Activated T-helper 2 cell treated with anti-CD3 and anti-CD28 coated beads, Interferon-gamma antibody, Interleukin-2, Interleukin-4, amounts not matched to agents 10 μg/mL and 5 μg/mL and 100 μg/mL, durations not matched to agents 14 hours and 24 hours and 36 hours (primary cell): ENCODE measurements around the gene ZGPAT. TPM values are rescaled to one million over a fixed set of nuclear protein-coding genes. Genes with fewer than 3 reads are reported as not detected.
"Not testable (repeated sequence)": the region's sequence is repeated elsewhere in the genome, so short reads cannot be mapped to it uniquely, and the experiment has no call there.

Source experiments
- DNase-seq: peaks from one replicate; pipeline ENCODE4 v3.0.0; 2021; ENCODE audit warnings: low spot score
- H3K27ac Mint-ChIP-seq: one replicate; pipeline ENCODE4 v1.8.0; 2021; ENCODE audit warnings: mixed read lengths
- H3K27me3 Mint-ChIP-seq: one replicate; pipeline ENCODE4 v1.8.0; 2021; ENCODE audit warnings: low read depth, mixed read lengths
- H3K36me3 Mint-ChIP-seq: one replicate; pipeline ENCODE4 v1.8.0; 2021; ENCODE audit warnings: low read depth, mixed read lengths
- H3K4me1 Mint-ChIP-seq: one replicate; pipeline ENCODE4 v1.8.0; 2021; ENCODE audit warnings: low read depth, mixed read lengths
- H3K4me3 Mint-ChIP-seq: one replicate; pipeline ENCODE4 v1.8.0; 2021; ENCODE audit warnings: low read depth, mild to moderate bottlenecking, moderate library complexity, mixed read lengths
- H3K9me3 Mint-ChIP-seq: one replicate; pipeline ENCODE4 v1.8.0; 2021; ENCODE audit warnings: mixed read lengths
- intact Hi-C: fragments of 100-400 bp; cut with micrococcal nuclease; formaldehyde crosslinking; loops from one replicate; pipeline ENCODE4 v1.15.1; 2023
- total RNA-seq: library from RNA; stranded (reverse); gene quantifications from 2 replicates; pipeline ENCODE4 v1.2.3, GENCODE V29; 2022

Gene ZGPAT
- total RNA-seq, 1 donor from 2014 or later: 29.0 TPM

DNA sequence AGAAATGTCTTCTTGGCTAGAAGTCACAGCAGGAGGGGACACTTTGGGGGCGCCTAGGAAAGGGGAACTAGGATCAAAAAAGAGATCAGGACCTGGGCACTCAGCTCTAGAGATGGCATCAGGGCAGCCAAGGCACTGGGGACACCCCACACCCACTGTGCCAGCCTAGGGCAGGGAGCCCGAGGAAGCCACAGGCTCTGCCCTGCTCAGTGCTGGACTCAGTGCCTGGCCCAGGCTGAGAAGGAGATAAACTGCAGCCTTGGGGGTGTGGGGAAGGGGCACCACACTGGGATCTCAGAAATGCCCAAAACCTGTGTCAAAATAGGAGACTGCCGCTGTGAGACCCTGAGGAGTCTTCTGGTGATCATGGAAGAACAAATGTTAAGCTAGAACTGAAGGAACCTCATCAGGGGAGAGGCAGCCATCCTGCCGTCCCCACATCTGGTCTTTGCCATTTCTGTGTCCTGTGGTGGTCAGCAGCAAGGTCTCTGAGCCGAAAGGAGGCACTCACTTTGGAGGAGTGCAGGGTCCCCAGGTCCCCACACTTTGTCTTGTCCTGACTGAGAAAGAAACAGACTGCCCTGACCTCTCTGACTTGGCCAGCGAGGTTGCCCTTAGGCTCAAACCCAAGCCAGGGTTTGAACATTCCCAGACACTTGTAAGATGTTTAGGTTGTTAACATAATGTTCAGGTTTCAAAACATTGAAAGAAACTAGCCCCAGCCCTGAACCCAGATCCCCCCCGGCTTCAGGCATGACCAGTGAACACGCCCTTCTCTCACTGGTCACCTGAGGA is 2.4 kb upstream of the ZGPAT start:
- Mint-ChIP-seq H3K4me3 (peak overlapping the region; percentile 21), H3K27ac (no peak overlapping the region), H3K9me3 (no peaks in the 10 kb centered on the region), H3K27me3 (no peaks in the 10 kb centered on the region), H3K36me3 (peaks cover 45% of the 10 kb centered on the region), H3K4me1 (peaks cover 23% of the 10 kb centered on the region)
- intact Hi-C loops: loop anchor here (1.0 to 10.0 kb wide), 3 partner anchors 37 to 269 kb away; partner anchors contain the start of gene SAMD10
- DNase-seq: no peak

DNA sequence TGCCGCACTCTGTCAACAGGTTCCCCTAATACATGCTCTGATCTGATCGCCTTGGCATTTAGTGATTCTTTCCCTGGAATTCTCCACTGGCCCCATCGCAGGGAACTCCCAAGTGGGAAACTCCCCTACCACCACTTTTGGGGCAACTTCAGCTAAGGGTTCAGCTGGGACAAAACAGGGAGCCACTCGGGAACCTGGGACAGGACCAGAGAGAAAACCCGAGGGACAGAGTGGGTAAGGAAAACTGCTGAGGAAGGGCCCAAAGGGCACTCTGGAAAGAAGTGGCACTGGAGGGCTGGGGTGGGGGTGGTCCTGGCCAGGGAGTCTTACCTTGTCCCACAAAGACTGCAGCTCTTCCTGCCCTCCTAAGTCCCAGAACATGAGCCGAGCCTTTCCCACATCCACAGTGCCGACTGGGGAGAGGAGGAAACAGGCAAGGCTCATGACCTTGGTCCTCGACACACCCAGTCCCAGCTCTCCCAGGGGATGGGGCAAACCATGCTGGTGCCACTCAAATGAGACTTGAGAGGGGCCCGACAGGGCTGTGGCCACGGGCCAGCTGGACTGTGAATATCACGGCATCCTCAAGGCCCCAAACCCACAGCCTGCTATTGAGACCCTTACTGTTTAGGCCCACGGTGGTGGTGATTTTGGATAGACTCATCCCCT is 1.7 kb upstream of the ZGPAT start:
- Mint-ChIP-seq H3K4me3 (peak overlapping the region; percentile 87), H3K4me1 (peaks cover 31% of the 10 kb centered on the region), H3K27ac (no peak overlapping the region), H3K9me3 (no peaks in the 10 kb centered on the region), H3K27me3 (no peaks in the 10 kb centered on the region), H3K36me3 (peaks cover 52% of the 10 kb centered on the region)
- intact Hi-C loops: loop anchor here (1.0 to 10.0 kb wide), 3 partner anchors 36 to 269 kb away; partner anchors contain the start of gene SAMD10
- no peak for DNase-seq

DNA sequence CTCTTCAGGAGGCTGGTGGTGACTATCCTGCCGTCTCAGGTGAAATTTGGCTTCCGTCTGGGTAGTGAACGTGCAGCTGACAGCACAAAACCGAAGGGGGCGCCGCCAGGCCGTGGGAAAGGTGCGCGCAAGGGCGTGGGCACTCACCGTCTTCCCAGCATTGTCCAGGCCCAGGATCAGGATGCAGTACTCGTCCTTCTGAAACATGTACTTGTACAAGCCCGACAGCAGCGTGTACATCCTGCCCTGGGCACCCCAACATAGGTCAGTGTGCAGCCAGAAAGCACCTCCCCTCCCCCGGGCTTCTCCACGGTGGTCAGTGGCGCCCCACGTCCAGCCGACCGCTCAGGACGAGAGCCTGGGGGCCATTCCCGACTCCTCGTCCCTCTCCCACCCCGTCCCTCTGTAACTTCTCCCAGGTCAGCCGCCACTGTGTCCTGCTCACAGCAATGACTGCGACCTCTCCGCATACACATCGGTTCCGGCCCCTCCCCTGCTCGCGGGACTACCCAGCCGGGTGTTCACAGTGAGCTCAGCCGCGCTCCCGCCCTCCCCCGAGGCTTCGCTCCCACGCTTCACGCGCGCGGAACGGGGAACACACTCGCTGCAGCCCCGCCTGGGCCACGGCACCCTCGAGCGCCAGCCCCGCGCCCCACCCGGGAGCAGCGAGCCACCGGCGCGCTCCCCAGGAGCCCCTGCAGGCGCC is 834 bp upstream of the ZGPAT start:
- intact Hi-C loops: loop anchor here (1.0 to 10.0 kb wide), 5 partner anchors 35 to 268 kb away; partner anchors contain the start of genes RTEL1 and SAMD10
- Mint-ChIP-seq H3K9me3 (peaks cover under 1% of the 10 kb centered on the region), H3K27me3 (no peaks in the 10 kb centered on the region), H3K27ac (peak overlapping the region; percentile 60), H3K36me3 (peaks cover 61% of the 10 kb centered on the region), H3K4me3 (peak overlapping the region; percentile 87), H3K4me1 (peaks cover 33% of the 10 kb centered on the region)
- peak; percentile 58 for DNase-seq

DNA sequence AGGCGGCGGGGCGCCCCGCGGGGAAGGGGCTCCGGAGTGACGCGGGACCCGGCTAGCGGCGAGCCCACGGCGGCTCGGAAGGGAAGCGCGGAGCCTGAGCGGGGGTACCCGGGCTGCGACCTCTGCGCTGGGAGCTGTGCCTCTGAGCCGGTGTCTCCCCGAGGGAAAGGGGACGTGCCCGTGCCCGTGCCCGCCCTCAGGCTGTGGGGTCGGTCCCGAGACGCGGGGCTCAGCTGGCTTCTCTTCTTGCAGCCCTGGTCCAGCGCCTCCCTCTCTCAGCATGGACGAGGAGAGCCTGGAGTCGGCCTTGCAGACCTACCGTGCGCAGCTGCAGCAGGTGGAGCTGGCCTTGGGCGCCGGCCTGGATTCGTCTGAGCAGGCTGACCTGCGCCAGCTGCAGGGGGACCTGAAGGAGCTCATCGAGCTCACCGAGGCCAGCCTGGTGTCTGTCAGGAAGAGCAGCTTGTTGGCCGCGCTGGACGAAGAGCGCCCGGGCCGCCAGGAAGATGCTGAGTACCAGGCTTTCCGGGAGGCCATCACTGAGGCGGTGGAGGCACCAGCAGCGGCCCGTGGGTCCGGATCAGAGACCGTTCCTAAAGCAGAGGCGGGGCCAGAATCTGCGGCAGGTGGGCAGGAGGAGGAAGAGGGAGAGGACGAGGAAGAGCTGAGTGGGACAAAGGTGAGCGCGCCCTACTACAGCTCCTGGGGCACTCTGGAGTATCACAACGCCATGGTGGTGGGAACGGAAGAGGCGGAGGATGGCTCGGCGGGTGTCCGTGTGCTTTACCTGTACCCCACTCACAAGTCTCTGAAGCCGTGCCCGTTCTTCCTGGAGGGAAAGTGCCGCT is 686 bp downstream of the ZGPAT start:
- Mint-ChIP-seq H3K4me1 (peaks cover 36% of the 10 kb centered on the region), H3K4me3 (peak overlapping the region; percentile 81), H3K36me3 (peaks cover 72% of the 10 kb centered on the region), H3K27ac (peak overlapping the region; percentile 45), H3K9me3 (peaks cover 7% of the 10 kb centered on the region), H3K27me3 (no peaks in the 10 kb centered on the region)
- intact Hi-C loops: loop anchor here (5.0 to 10.0 kb wide), 2 partner anchors 34 to 266 kb away; partner anchors contain the start of gene SAMD10
- no peak for DNase-seq

DNA sequence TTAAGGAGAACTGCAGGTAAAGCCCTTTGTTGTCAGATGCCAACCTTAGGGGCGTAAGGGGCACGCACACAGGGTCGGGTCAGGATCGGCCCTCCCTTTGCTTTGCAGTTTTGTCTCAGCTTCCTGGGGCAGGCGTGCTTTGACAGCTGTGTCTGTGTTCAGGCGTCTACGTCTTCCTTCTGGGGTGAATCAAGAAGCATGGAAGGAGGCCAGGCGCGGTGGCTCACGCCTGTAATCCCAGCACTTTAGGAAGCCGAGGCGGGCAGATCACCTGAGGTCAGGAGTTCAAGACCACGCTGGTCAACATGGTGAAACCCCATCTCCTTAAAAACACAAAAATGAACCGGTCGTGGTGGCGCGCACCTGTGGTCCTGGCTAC is 1.3 kb downstream of the ZGPAT start:
- DNase-seq: no peak
- peaks cover 7% of the 10 kb centered on the region for H3K9me3 Mint-ChIP-seq
- H3K36me3 Mint-ChIP-seq: peaks cover 73% of the 10 kb centered on the region
- H3K4me1 Mint-ChIP-seq: peaks cover 36% of the 10 kb centered on the region
- H3K4me3 Mint-ChIP-seq: peak overlapping the region; percentile 81
- H3K27me3 Mint-ChIP-seq: no peaks in the 10 kb centered on the region
- H3K27ac Mint-ChIP-seq: peak overlapping the region; percentile 22
- intact Hi-C loops: loop anchor here (5.0 to 10.0 kb wide), 2 partner anchors 33 to 266 kb away; partner anchors contain the start of gene SAMD10

DNA sequence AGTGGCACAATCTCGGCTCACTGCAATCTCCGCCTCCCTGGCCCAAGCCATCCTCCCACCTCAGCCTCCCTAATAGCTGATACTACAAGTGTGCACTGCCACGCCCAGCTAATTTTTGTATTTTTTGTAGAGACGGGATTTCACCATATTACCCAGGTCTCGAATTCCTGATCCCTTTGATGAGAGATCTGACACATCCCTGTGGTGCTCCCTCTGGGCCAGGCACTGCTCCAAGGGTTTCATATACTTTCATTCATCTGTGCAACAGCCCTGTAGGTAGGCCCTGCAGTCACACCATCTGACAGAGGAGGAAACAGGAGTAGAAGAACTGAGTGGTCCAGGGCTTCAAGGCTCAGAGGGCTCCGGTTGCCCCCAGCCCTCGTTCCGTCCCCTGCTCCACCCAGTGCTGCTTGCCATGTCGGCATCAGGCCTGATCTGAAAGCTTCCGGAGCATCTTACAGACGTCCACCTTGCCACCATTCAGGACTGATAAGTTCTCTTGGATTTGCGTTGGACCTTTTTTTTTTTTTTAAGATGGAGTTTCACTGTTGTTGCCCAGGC is 3.3 kb downstream of the ZGPAT start:
- H3K36me3 Mint-ChIP-seq: peaks cover 75% of the 10 kb centered on the region
- H3K9me3 Mint-ChIP-seq: peaks cover 10% of the 10 kb centered on the region
- peak overlapping the region; percentile 23 for H3K4me3 Mint-ChIP-seq
- H3K27me3 Mint-ChIP-seq: no peaks in the 10 kb centered on the region
- intact Hi-C loops: no loop called here
- no peak overlapping the region for H3K27ac Mint-ChIP-seq
- H3K4me1 Mint-ChIP-seq: peaks cover 37% of the 10 kb centered on the region
- no peak for DNase-seq

DNA sequence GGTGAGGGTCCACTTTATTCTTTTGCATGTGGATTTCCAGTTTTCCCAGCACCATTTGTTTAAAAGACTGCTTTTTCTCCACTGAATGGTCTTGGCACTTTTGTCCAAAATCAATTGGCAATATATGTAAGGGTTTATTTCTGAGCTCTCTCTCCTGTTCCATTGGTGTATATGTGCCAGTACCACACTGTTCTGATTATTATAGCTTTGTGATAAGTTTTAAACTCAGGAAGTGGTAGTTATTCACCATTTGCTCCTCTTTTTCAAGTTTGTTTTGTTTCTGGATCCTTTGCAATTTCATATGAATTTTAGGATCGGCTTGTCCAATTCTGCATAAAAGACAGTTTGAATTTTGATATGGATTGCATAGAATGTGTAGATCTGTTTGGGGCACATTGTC is 4.4 kb downstream of the ZGPAT start:
- Mint-ChIP-seq H3K36me3 (peaks cover 78% of the 10 kb centered on the region), H3K4me1 (peaks cover 31% of the 10 kb centered on the region), H3K27ac (no peak overlapping the region), H3K27me3 (no peaks in the 10 kb centered on the region), H3K9me3 (peaks cover 13% of the 10 kb centered on the region), H3K4me3 (no peak overlapping the region)
- intact Hi-C loops: no loop called here
- no peak for DNase-seq

DNA sequence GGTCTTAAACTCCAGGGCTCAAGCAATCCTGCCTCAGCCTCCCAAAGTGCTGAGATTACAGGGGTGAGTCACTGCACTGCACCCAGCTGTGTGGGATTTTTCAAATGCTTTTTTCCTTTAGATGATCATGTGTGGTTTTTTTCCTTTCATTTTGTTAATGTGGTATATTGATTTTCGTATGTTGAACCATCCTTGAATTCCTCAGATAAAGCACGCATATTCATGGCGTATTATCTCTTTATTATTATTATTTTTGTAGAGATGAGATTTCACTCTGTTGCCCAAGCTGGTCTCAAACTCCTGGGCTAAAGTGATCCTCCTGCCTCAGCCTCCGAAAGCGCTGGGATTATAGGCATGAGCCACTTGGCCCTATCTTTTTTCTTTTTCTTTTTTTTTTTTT is 7.0 kb downstream of the ZGPAT start:
- peaks cover 91% of the 10 kb centered on the region for H3K36me3 Mint-ChIP-seq
- DNase-seq: no peak
- H3K4me1 Mint-ChIP-seq: peaks cover 20% of the 10 kb centered on the region
- H3K27me3 Mint-ChIP-seq: no peaks in the 10 kb centered on the region
- intact Hi-C loops: no loop called here
- no peak overlapping the region for H3K27ac Mint-ChIP-seq
- H3K9me3 Mint-ChIP-seq: peaks cover 29% of the 10 kb centered on the region
- H3K4me3 Mint-ChIP-seq: no peak overlapping the region

DNA sequence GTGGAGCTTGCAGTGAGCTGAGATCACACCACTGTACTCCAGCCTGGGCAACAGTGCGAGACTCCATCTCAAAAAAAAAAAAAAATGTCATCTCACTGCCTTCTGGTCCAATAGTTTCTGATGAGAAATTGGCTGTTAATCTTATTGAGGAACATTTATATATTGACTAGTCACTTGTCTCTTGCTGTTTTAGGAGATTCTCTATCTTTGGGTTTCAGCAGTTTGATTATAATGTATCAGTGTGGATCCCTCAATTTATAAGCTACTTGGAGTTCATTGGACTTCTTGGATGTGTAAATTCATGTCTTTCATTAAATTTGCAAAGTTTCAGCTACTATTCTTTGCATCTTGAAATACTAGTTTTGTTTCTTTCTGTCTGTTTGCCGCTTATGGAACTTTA is 11.2 kb downstream of the ZGPAT start:
- no peak overlapping the region for H3K27ac Mint-ChIP-seq
- intact Hi-C loops: no loop called here

DNA sequence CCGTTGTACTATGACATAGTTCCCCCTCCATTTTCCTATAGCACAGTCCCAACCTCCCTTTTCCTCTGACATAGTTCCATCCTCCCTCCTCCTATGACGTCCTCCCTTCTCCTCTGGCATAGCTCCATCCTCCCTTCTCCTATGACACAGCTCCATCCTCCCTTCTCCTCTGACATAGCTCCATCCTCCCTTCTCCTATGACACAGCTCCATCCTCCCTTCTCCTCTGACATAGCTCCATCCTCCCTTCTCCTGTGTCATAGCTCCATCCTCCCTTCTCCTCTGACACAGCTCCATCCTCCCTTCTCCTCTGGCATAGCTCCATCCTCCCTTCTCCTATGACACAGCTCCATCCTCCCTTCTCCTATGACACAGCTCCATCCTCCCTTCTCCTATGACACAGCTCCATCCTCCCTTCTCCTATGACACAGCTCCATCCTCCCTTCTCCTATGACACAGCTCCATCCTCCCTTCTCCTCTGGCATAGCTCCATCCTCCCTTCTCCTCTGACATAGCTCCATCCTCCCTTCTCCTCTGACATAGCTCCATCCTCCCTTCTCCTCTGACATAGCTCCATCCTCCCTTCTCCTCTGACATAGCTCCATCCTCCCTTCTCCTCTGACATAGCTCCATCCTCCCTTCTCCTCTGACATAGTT is 15.3 kb downstream of the ZGPAT start:
- DNase-seq, H3K27ac Mint-ChIP-seq, H3K4me3 Mint-ChIP-seq, H3K27me3 Mint-ChIP-seq, intact Hi-C loops: not testable (repeated sequence)
- Mint-ChIP-seq H3K4me1 (peaks cover 15% of the 10 kb centered on the region), H3K9me3 (peaks cover 25% of the 10 kb centered on the region), H3K36me3 (peaks cover 84% of the 10 kb centered on the region)

More for the DNA sequence above, 11.2 kb downstream of the ZGPAT start:
- Mint-ChIP-seq H3K9me3 (peaks cover 22% of the 10 kb centered on the region), H3K36me3 (peaks cover 91% of the 10 kb centered on the region), H3K4me1 (peaks cover 6% of the 10 kb centered on the region), H3K4me3 (no peak overlapping the region), H3K27me3 (no peaks in the 10 kb centered on the region)
- no peak for DNase-seq

DNA sequence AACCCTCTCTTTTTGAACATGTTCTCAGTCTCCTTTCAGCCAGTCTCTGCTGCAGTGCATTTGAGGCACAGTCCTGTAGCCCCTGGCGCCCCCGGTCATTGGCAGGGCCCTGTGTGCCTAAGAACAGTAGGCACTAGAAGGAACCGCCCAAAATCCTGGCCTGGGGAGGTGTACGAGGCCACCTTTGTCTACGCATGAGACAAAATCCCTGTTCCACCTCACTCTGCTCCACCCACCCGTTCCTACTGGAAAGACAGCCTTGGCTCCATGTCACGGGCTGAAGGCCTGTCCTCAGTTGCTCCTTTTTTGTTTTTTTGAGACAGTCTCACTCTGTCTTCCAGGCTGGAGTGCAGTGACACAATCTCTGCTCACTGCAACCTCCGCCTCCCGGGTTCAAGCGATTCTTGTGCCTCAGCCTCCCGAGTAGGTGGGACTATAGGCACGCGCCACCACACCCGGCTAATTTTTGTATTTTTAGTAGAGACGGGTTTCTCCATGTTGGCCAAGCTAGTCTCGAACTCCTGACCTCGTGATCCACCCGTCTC is 22.4 kb downstream of the ZGPAT start:
- peaks cover 38% of the 10 kb centered on the region for H3K4me1 Mint-ChIP-seq
- intact Hi-C loops: loop anchor here (5.0 to 10.0 kb wide), 2 partner anchors 93 to 135 kb away; partner anchors contain the start of genes ABHD16B and TPD52L2
- not testable (repeated sequence) for H3K27ac Mint-ChIP-seq, DNase-seq, H3K27me3 Mint-ChIP-seq
- H3K4me3 Mint-ChIP-seq: peak overlapping the region; percentile 32
- H3K9me3 Mint-ChIP-seq: peaks cover 13% of the 10 kb centered on the region
- H3K36me3 Mint-ChIP-seq: peaks cover 47% of the 10 kb centered on the region
